COLO668 (cell line): ENCODE data around the gene VPS8.

Source experiments
- DNase-seq: peaks from one replicate; lab custom pipeline; 2025; ENCODE audit not compliant: unreplicated experiment; lab: John Stamatoyannopoulos, UW

Gene VPS8

GRCh38 chr3:184811999-184812661 lies at the start of gene VPS8:
TSS of gene VPS8 (plus strand) at chr3:184812166. CDS start at chr3:184824633, 12,467 bp downstream.
- DNase-seq, result peak; percentile 91

GRCh38 chr3:184764191-184764590 lies 47.8 kb upstream of the VPS8 start:
- no peak for DNase-seq

GRCh38 chr3:184765047-184765729 lies 46.8 kb upstream of the VPS8 start:
- no peak for DNase-seq

GRCh38 chr3:184765730-184766074 lies 46.3 kb upstream of the VPS8 start:
- DNase-seq, result no peak

GRCh38 chr3:184766555-184767261 lies 45.3 kb upstream of the VPS8 start:
- no peak for DNase-seq

- no peak for DNase-seq
Observed at GRCh38 chr3:184767377-184767776, 44.6 kb upstream of the VPS8 start.

GRCh38 chr3:184769382-184770170 lies 42.4 kb upstream of the VPS8 start:
- DNase-seq, result no peak

GRCh38 chr3:184770541-184770940 lies 41.4 kb upstream of the VPS8 start:
- DNase-seq, result no peak

- no peak for DNase-seq
Observed at GRCh38 chr3:184771301-184772127, 40.5 kb upstream of the VPS8 start.

- no peak for DNase-seq
Observed at GRCh38 chr3:184772667-184773272, 39.2 kb upstream of the VPS8 start.

- DNase-seq, result peak; percentile 4
Observed at GRCh38 chr3:184773283-184774186, 38.4 kb upstream of the VPS8 start.

- DNase-seq, result no peak
Observed at GRCh38 chr3:184776916-184777315, 35.0 kb upstream of the VPS8 start.

- DNase-seq, result peak; percentile 72
Observed at GRCh38 chr3:184777566-184778356, 34.2 kb upstream of the VPS8 start.

- no peak for DNase-seq
Observed at GRCh38 chr3:184778426-184779332, 33.3 kb upstream of the VPS8 start.

- DNase-seq, result no peak
Observed at GRCh38 chr3:184780981-184781515, 30.9 kb upstream of the VPS8 start.

GRCh38 chr3:184781801-184782200 lies 30.2 kb upstream of the VPS8 start:
- no peak for DNase-seq

GRCh38 chr3:184783319-184783718 lies 28.6 kb upstream of the VPS8 start:
- DNase-seq, result no peak
